Activated CD4-positive, alpha-beta T cell treated with anti-CD3 and anti-CD28 coated beads, Interleukin-2, amount 50 U/mL, for 16 hours (primary cell): ENCODE results near the gene ATP5F1E.
A peak's percentile ranks its signal among the peaks of the same experiment; 100 is the strongest.

Experiments used
- DNase-seq: peaks from one replicate; pipeline ENCODE4 v3.0.0-alpha.2; 2020

Gene ATP5F1E

DNA sequence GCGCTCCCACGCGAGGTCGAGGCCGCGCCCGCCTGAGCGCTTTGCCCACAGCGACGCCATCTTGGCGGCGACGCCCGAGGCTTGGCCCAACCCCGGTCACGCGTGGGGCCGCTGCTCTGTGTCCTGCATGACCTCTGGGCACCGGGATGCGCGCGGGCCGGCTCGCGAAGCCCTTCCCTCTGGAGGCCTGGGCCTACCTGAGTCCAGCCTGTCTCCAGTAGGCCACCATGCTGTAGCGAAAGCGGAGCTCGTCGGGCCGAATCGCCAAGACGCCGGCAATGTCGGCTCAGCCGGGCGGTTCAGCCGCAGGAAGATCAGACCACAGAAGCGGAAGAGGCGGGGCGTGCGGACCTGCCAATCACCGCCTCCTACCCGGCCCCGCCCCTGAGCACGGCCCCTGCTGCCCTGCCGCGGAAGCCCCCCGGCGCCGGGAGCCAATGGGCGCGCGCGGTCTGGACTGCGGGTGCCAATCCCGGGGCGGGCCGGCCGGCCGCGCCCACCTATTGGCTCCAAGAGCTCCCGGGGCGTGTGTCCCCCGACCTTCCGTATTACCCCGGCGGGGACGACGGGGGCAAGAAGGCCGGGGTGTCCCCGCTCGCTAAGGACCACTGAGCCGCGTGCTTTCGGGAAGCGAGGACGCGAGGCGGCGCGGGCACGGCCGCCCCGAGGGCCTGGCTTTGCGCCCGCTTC, at the start of gene ATP5F1E:
Gene ATP5F1E (minus strand): TSS at position 313 of the 690 bp plus-strand sequence. CDS start 84 bp downstream, at position 229.
- peak; percentile 97 for DNase-seq

DNA sequence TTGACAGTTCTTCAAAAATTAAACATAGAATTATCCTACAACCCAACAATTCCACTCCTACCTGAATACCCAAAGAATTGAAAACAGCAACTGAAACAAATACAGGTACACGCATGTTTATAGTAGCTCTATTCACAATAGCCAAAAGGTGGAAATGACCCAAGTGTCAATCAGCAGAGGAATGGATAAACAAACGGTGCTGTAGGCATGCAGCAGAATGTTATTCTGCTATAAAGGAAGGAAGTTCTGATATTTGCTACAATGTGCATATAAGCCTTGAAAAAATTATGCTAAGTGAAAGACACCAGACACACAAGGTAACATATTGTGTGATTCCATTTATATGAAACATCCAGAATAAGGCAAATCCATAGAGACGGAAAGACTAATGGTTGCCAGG, 48.9 kb upstream of the ATP5F1E start:
- DNase-seq, result no peak

DNA sequence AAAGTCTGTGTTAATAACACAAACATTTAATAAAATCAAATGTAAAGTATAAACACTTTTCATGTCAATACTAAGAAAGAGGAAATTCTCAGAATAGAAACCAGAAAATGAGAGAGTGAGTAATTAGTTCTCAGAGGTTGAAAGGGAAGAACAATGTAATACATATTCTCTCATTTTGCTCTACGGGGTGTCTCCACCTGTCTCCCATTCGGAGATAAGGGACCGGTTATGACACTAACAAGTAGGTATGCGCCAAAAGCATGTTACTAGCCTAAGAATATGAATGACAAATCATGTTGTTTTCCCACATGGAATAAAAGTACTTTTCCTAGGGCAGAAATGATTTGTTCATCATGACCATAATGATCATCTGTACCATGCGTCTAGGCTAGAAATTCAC, 46.1 kb upstream of the ATP5F1E start:
- DNase-seq, result peak; percentile 15

DNA sequence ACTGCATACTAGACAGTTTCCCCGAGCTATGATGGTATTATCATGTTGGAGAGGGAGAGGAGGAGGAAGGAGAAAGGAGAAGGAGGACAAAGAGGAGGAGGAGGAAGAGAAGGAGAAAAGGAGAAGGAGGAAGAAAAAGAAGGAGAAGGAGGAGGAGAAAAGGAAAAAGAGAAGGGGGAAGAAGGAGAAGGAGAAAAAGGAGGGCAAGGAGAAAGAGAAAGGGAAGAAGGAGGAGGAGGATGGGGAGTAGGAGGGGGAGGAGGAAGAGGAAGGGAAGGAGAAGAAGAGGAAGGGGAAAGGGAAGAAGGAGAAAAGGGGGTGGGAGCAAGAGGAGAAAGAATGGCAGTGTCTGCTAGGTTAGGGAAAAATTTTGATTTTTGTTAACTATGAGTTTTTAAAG, 45.6 kb upstream of the ATP5F1E start:
- DNase-seq, result no peak

DNA sequence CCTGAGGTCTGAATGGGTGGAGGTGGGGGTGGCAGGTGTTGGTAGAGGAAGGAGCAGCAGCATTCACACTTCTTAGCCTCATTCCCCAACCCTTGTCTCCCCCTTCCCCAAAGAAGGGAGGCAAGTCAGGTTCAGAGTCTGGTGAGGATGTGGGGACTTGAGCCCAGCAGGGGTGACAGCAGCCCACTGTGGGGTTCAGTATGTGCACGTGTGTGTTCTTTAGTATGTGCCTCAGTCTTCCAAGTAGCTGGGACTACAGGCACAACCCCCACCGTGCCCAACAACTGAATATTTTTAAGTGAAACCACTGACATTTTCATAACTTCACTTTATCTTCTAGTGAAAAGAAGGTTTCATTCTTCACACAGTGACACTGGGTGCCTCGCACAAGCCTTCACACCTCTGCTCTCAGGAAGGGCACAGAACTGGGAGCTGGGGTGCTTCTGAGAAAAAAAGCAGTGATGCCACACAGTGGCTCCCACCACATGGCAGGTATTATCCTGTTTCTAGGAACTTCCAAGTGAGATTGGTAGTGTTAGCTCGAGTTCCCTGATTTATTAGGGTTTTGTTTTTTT, 43.9 kb upstream of the ATP5F1E start:
- peak; percentile 40 for DNase-seq

DNA sequence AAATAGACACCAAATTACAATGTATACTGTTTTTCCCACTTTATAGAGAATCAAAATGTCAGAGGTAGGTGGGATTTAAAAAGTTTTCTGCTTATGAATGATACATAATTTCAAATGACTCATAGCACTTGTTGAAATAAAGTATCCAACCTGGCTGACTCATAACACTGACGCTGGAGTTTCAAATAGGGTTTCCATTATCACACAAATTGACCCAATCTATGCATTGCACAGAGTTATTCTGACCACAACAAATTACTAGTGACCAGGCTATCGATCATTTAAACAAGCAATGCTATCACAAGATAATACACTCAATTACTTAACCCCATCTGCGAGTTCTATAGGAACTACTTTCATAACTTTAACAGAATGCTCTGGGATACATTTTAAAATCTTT, 42.3 kb upstream of the ATP5F1E start:
- peak; percentile 70 for DNase-seq

DNA sequence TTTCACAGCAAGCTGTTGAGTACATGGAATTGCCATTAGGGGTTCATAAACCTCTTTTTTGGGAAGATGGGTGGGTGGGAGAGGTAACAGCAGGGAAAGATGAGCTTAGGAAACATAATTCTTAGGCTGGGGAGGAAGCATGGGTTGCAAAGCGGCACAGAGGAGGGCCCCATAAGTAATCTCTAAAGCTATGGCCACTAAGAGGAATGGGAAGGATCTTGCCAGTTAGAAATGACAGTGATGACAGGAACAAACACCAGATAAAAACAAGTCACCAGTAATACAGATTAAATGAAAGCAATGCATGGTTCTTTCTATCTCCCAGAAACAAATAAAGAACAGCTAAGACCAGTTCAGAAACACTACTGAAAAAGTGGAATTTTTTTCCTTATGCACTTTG, 41.4 kb upstream of the ATP5F1E start:
- no peak for DNase-seq

DNA sequence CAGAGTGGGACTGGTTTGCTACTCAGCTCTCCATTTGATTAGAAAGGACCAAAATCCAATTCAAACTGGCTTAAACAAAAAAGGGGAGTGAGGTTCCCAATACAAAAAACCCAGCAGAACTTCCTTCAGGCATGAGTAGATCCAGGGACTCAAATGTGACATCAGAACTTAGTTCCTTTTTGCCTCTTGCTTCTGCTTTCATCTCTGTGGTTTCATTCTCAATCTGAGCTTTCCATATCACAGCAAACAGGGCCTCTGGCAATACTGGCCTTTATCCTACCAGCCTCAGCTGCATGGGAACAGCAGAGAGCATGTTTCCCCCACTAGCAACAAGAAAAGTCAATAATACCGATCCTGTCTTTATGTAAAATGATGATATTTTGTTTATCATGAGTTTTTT, 39.1 kb upstream of the ATP5F1E start:
- DNase-seq, result peak; percentile 24

DNA sequence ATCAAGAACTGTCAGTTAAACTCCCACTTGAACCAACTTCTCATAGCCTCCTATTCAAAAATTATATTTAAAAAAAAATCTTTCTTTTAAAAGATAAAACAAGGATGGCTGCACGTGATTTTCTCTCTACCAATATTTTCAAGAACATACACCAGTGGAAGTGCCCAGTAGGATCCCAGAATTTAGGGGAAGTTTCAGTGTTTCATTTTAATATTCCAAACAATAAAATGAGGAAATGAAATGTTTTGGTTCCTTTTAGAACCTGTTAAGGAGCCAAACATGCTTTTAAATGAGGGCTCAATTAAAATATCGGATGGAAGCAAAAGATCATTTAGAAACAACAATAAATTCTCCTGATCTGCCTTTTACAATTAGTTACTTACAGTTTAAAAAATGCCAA, 36.9 kb upstream of the ATP5F1E start:
- no peak for DNase-seq

DNA sequence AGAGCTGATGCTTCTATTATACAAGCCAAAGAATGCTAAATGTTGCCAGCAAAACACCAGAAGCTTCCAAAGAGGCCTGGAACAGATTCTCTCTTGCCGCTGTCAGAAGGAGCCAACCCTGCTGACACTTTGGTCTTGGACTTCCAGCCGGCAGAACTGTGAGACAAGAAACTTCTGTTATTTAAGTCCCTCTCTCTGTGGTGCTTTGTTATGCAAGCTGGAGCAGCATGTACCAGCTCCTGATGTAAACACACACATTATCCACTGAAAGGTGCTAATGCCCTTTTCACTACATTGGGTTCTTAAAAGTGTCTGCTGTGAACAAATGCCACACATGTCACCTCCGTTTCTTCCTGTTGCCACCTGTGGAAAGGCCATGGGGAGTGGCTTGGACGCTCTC, 36.4 kb upstream of the ATP5F1E start:
- no peak for DNase-seq

DNA sequence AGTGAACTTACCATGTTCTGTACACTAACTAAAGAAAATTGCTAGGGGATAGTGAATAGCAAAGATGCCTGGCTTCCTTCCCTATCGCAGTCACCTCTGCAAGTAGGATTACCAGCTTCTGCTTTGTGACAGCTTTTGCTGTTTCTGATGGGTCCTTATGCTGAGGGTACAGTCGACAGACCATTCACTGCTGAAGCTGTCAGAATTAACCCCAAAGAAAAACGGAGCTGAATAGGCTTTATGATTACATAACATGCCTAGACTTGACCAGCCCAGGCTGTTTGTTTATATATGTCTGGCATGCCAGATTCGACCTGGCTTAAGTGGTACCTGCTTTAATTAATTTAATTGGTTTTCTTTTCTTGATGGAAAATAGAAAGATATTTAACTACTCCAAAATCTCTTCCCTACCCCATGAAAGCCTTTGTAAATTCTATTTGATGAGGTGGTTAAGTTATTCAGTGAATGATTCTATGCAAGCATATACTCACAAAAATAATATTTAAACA, 32.1 kb upstream of the ATP5F1E start:
- no peak for DNase-seq

DNA sequence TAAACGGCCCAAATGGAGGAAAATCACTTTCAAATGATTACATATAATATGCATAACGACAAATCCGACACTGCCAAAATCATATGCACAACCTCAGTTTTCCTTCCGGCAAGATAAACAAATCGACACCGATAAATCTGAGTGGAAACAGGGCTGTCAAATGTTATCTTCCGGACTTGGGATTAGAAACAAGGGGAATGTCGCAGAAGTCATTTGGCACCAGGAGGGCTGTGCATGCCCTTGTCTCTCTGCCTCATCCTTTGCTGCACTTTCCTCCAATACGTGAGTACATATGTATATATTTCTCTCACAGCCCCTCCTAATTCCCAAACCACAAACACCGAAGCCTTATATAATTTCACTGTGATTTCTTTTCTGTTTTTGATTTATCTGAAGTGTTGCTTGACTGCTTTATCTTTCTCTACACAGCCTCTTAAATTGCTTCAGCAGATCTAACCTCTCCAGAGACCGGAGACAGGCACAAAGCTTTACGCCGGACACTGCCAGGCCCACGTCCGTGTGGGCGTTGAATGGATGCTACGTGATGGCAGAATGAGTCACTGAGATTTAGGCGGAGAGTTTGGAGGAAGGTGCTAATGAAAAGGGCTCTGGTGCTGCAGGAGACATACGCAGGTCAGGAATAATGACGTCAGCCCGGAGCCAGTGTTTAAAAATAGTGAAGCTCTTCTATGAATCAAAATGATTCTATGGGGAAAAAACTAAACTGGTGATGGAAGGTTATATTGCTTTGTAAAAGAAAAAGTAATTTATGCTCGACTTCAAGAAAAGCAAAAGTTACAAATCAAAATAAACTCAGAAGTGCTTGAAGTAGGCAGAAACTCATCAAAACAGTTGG, 31.5 kb upstream of the ATP5F1E start:
- DNase-seq, result no peak

DNA sequence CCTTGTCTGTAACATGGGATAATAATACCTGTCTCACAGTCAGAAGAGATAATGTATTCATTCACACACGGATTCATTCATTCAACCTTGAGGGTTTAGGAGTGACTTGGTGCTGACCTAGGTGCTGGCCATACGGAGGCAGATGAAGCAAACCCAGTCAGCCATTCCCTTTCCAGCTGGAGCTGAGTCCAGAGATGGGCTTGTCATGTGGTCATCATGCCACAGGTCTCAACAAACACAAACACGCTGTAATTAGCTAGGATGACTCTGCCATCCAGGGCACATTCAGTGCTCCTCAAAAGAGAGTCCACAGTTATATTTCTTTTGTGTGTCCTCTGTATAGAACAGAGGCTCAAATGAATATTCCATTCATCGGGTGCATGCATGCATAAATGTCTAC, 29.9 kb upstream of the ATP5F1E start:
- DNase-seq, result no peak

DNA sequence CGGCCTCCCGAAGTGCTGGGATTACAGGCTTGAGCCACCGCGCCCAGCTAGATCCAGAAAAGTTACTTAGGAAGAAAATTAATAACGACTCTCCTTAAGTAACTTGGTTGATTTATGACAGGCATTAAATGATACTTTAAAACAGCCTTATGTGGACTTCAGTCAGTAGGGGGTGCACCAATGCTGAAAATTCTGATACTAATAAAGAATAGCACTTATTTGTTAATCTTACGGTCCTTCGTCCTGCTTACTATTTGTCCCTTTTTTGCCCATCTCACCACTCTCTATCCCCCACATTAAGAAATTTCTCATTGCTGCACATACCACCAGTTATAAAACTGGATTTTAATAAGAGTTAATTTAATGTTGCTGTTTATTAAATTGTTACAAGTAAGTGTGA, 23.2 kb upstream of the ATP5F1E start:
- DNase-seq, result no peak

DNA sequence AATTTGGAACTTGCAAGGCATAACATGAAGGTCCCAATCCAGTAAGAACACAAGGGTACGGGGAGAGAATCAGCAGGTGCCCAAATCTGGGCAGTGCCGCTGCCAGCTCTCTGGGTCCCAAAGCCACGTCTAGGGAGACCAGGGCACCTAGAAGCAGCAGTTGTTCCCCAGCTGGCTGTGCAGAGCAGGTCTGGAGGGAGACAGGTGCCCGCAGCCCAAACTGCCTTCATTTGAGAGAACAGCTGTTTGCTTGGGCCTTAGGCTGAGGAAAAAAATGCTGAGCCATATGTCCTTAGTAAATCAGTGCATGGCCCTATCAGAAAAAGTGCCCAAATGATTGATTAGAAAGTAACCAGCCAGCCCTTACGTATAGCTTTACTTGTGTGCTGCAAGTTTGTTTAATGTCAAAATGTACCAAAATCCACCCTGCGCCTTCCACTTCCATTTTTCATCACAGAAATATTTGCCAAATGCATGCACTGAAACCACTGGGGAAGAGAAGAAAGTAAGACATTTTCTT, 19.6 kb upstream of the ATP5F1E start:
- DNase-seq, result no peak

DNA sequence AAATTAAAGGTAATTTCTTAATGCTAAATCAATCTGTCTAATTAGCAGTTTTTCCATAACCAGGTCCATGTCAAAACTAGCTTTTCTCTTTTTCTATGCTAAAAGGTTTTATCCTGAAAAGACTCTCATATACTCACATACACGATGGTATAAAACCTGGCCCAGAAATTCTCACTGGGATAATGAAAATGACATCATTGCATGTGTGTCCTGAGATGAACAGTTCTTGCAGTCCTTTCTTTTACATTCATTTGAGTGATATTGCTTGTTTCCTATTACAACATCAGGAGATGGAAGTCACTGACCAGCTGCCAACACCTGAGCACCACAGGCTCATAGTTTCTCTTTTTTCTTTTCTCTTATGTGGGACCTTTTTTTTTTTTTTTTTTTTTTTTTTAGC, 18.3 kb upstream of the ATP5F1E start:
- no peak for DNase-seq

DNA sequence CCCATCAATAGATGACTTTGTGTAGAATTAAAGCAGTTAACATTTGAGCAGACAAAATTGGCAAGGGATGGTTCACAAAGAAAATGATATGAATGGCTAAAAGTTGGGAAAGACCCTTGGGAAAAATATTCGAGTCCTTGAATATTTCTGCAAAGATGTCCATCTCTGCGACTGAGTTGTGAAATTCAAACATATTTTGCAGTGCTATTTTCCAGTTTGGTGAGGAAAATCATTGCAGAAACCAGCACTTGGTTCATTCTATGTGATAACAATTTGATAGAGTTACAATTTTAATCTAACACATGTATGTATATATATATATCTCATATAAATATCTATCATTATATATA, 16.5 kb upstream of the ATP5F1E start:
- DNase-seq, result no peak

DNA sequence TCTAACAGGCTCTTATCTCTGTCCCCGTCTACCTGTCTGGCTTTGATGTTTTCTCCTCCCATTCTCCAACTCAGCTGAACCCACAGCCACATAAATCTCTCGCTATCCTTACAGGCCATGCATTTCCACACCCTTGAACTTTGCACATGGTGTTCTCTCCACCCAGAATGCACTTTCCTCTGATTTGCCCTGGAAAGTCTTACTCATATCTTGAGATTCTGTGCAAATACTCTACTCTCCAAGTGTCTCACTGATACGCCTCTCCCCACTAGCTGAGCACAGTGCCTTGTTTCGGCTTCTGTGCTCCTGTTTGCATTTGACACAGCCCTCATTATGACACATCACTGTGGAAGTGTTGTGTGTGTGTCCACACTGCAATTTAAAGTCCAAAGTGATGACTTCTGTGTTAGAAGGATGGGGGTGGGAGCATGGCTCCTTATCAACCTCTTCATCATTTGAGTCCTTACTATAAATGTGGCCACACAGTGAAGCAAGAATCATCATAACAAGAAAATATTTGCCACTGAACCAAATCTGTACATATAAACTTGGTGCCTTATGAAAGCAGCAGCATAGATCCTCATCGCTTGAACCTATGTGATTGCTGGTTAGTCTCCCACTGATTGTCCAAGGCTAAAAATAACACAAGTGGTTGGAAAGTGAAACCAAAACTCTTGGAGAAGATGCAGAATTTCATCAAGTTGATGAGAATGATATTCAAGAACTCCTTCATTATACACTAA, 16.0 kb upstream of the ATP5F1E start:
- peak; percentile 75 for DNase-seq

DNA sequence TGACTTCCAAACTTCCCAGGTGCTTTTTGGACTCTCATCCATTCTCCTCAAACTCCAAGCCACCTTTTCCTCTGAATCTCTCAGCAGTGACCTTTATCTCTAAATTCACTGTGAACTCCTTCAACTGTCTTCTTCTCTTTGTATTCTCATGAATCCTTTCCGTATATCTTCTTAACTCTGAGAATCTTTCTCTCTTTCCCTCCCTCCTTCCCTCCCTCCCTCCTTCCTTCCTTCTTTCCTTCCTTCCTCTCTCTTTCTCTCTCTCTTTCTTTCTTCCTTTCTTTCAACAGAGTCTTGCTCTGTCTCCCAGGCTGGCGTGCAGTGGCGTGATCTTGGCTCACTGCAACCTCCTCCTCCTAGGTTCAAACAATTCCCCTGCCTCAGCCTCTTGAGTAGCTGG, 14.7 kb upstream of the ATP5F1E start:
- no peak for DNase-seq

DNA sequence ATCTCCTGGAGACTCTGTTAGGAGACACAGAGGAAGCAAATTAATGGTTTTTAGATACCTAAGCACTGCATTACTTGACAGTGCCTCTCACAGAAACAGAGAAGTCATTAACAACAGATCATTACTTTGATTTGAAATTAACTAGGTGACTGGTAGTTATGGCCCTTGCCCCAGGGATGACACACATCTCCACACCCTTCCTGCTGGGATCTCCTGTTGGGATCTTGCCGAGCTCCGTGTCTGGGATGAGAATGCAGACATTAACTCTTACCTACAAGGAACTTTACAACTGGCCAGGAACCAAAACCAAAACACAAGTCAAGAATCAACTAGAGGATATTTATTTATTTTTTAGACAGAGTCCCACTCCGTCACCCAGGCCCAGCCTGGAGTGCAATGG, 12.7 kb upstream of the ATP5F1E start:
- no peak for DNase-seq

DNA sequence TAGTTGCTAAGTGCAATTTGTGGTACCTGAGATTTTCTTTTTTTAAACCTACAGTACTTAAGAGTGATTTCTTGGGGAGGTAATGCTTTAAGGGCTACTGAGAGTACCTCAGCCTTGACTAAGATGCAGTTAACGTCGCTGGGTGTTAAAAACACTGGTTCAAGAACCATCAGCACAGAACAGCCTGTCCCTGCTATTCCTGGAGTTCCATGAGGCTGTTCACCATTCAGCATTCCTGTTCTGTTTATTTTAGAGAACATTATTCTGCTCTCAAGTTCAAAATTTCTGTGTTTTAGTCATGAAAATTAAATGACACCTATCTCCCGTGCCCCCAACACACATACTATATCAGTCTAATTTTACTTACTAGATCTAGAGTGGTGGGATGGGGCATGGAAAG, 12.2 kb upstream of the ATP5F1E start:
- no peak for DNase-seq

DNA sequence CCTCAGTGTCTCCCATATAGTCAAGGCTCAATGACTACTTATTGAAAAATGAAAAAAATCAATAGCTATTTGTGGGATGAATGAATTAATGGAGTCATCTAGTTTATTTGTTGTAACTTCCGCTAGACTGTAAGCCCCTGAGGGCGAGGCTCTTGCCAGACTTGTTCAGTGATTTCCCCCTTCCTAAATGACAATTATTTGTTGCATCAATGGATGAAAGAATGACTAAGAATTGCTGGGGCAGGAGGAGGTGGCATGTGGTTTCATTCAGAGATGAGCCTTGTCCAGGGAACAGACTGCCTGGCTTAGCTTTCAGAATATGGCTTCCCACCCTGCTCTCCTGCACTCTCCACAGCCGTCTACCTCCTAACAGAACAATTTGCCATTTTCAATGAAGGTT, 11.6 kb upstream of the ATP5F1E start:
- peak; percentile 26 for DNase-seq
